HepG2 (cell line): ENCODE measurements around the gene ALOX15. TPM values are rescaled to one million over a fixed set of nuclear protein-coding genes. Genes with fewer than 3 reads are reported as not detected.

ENCODE experiments used
- ATAC-seq: fragments of 200-7000 bp; cut with Tn5 transposase; 3 replicates; pipeline ENCODE4 v1.9.1; 2020; ENCODE audit warnings: mild to moderate bottlenecking, moderate library complexity
- BruUV-seq: library from RNA; stranded (reverse); fragments of 400-500 nt; replicated peaks from 2 replicates; lab custom pipeline; 2021; lab: Mats Ljungman, UMichigan
- CTCF ChIA-PET: fragments of 300-600 bp; formaldehyde crosslinking; extraction: SDS; loops from one replicate; lab custom pipeline; 2021; ENCODE audit warnings: low total read pairs, inconsistent platforms, low intra/inter-chr PET ratio; lab: Yijun Ruan, JAX
- POLR2A ChIA-PET: fragments of 350-600 bp; sonication (Branson Sonifier 250); formaldehyde crosslinking; loops from one replicate; lab custom pipeline; 2020; ENCODE audit warnings: antibody characterized with exemption, inconsistent platforms; lab: Yijun Ruan, JAX
- DNase-seq: peaks from one replicate; pipeline ENCODE4 v3.0.0-alpha.2; 2015; ENCODE audit warnings: low spot score
- FAIRE-seq: peaks from 3 replicates; lab custom pipeline; 2011; peaks lifted over from hg19 to GRCh38; lab: Jason Lieb, UNC
- H2AFZ ChIP-seq: one replicate; pipeline ENCODE4 v1.6.1; 2011; ENCODE audit warnings: low read length, inconsistent platforms
- H3K27ac ChIP-seq: fragments of 300-600 bp; 3 replicates; pipeline ENCODE4 v1.8.0; 2011; ENCODE audit warnings: mixed run types, mild to moderate bottlenecking, mixed read lengths, low read length, inconsistent platforms; ENCODE audit not compliant: insufficient read depth; ENCODE audit errors: extremely low read length
- H3K27me3 ChIP-seq, 2 experiments: fragments of 200-600 bp in 1 of 2; 2 replicates in 1 of 2; 3 replicates in 1 of 2; pipeline versions ENCODE4 v1.6.0 to v1.8.0; 2011; ENCODE audit warnings: low read length in 2 of 2, mild to moderate bottlenecking in 2 of 2, moderate library complexity in 2 of 2, inconsistent platforms in 1 of 2; ENCODE audit not compliant: insufficient read depth in 2 of 2, control insufficient read depth in 1 of 2
- H3K36me3 ChIP-seq, 2 experiments: fragments of 200-600 bp in 1 of 2; replicated peaks in 1 of 2; 2 replicates in 1 of 2; 3 replicates in 1 of 2; pipeline versions ENCODE4 v1.5.1 to v1.8.0; 2011; ENCODE audit warnings: low read length in 2 of 2, inconsistent platforms in 1 of 2; ENCODE audit not compliant: insufficient read depth in 2 of 2, control insufficient read depth in 1 of 2
- H3K4me1 ChIP-seq: 2 replicates; pipeline ENCODE4 v1.5.1; 2012; ENCODE audit warnings: low read length, inconsistent platforms; ENCODE audit not compliant: insufficient read depth
- H3K4me2 ChIP-seq: 2 replicates; pipeline ENCODE4 v1.6.0; 2011; ENCODE audit warnings: low read depth, low read length, inconsistent platforms
- H3K4me3 ChIP-seq, 3 experiments: fragments of 200-600 bp in 1 of 3; sonication (generic), shearing (Covaris generic) in 1 of 3; replicated peaks in 1 of 3; 2 replicates each; pipeline ENCODE4 v1.5.1; 2011 to 2016; ENCODE audit warnings: low read length in 3 of 3, inconsistent platforms in 2 of 3, low read depth in 2 of 3, mild to moderate bottlenecking in 2 of 3, control low read depth in 1 of 3, mixed read lengths in 1 of 3; ENCODE audit not compliant: insufficient read depth in 1 of 3
- H3K79me2 ChIP-seq: one replicate; pipeline ENCODE4 v1.6.1; 2011; ENCODE audit warnings: low read length, inconsistent platforms; ENCODE audit not compliant: insufficient read depth
- H3K9ac ChIP-seq: 2 replicates; pipeline ENCODE4 v1.6.0; 2011; ENCODE audit warnings: mild to moderate bottlenecking, low read depth, low read length, inconsistent platforms; ENCODE audit not compliant: insufficient read depth
- H3K9me3 ChIP-seq: 2 replicates; pipeline ENCODE4 v1.5.1; 2012; ENCODE audit warnings: mild to moderate bottlenecking, low read length
- H4K20me1 ChIP-seq: 2 replicates; pipeline ENCODE4 v1.6.0; 2011; ENCODE audit warnings: inconsistent platforms, mild to moderate bottlenecking, low read length, moderate library complexity; ENCODE audit not compliant: insufficient read depth
- ATRX ChIP-seq: sonication (generic); formaldehyde crosslinking; IDR thresholded peaks from 2 replicates; pipeline ENCODE4 v1.4.0; 2020; ENCODE audit warnings: missing genetic modification reagents, borderline replicate concordance
- BCL6 ChIP-seq: IDR thresholded peaks from 2 replicates; pipeline ENCODE4 v1.6.1; 2016; ENCODE audit warnings: missing genetic modification reagents, missing compliant biosample characterization
- HIVEP1 ChIP-seq: sonication (generic); formaldehyde crosslinking; IDR thresholded peaks from 2 replicates; pipeline ENCODE4 v1.4.0; 2020; ENCODE audit warnings: mild to moderate bottlenecking, missing genetic modification reagents
- HNRNPUL1 ChIP-seq: fragments of 200-400 bp; formaldehyde crosslinking; IDR thresholded peaks from 2 replicates; pipeline ENCODE4 v1.6.1; 2017; ENCODE audit warnings: low read depth, mild to moderate bottlenecking, low read length, moderate library complexity
- IKZF1 ChIP-seq: fragments of 450-650 bp; IDR thresholded peaks from 2 replicates; pipeline ENCODE4 v1.7.1; 2016
- KLF16 ChIP-seq, 2 experiments: sonication (generic) in 1 of 2; formaldehyde crosslinking in 1 of 2; IDR thresholded peaks; 2 replicates each; pipeline versions ENCODE4 v1.6.1 to v1.8.0; 2016 to 2023; ENCODE audit warnings: missing genetic modification reagents in 2 of 2, missing compliant biosample characterization in 1 of 2
- NFRKB ChIP-seq: fragments of 450-650 bp; IDR thresholded peaks from 2 replicates; pipeline ENCODE4 v1.6.1; 2017
- RAD51 ChIP-seq: fragments of 450-650 bp; IDR thresholded peaks from 2 replicates; pipeline ENCODE4 v1.6.1; 2016; ENCODE audit warnings: borderline replicate concordance
- SP2 ChIP-seq: sonication (generic); formaldehyde crosslinking; IDR thresholded peaks from 2 replicates; pipeline ENCODE4 v1.5.1; 2020; ENCODE audit warnings: mild to moderate bottlenecking, missing genetic modification reagents
- STAG1 ChIP-seq: sonication (generic); formaldehyde crosslinking; IDR thresholded peaks from 2 replicates; pipeline ENCODE4 v1.4.0; 2020; ENCODE audit warnings: missing genetic modification reagents
- TEAD2 ChIP-seq: sonication (generic); formaldehyde crosslinking; IDR thresholded peaks from 2 replicates; pipeline ENCODE4 v1.9.0; 2021; ENCODE audit warnings: missing genetic modification reagents
- TFDP1 ChIP-seq: IDR thresholded peaks from 2 replicates; pipeline ENCODE4 v1.6.1; 2016; ENCODE audit warnings: missing compliant biosample characterization, missing genetic modification reagents, borderline replicate concordance
- ZBTB25 ChIP-seq: IDR thresholded peaks from 2 replicates; pipeline ENCODE4 v1.6.1; 2018; ENCODE audit warnings: missing genetic modification reagents
- ZNF17 ChIP-seq: sonication (generic); formaldehyde crosslinking; IDR thresholded peaks from 2 replicates; pipeline ENCODE4 v1.5.0; 2020; ENCODE audit warnings: mild to moderate bottlenecking, missing genetic modification reagents
- ZNF569 ChIP-seq: sonication (generic); formaldehyde crosslinking; IDR thresholded peaks from 2 replicates; pipeline ENCODE4 v1.5.0; 2020; ENCODE audit warnings: mild to moderate bottlenecking, missing genetic modification reagents, moderate library complexity, borderline replicate concordance
- WGBS: methylation state at CpG from one replicate; pipeline ENCODE4 v1.1.6; 2017; ENCODE audit warnings: low lambda C conversion rate; 5-methylcytosine and 5-hydroxymethylcytosine counted together
- in situ Hi-C: cut with HindIII; loops from 2 replicates; pipeline ENCODE4 v1.10.0; 2017; ENCODE audit warnings: low pct_unique_long_range_greater_than_20kb; ENCODE audit not compliant: extremely low pct_ligation_motif_present
- intact Hi-C: fragments of 100-400 bp; cut with micrococcal nuclease; formaldehyde crosslinking; loops from one replicate; pipeline ENCODE4 v1.10.0; 2022; ENCODE audit not compliant: unreplicated experiment
- polyA plus RNA-seq, 8 experiments: library from polyadenylated mRNA; depleted of rRNA in 3 of 8; stranded (reverse) in 7 of 8; unstranded in 1 of 8; fragments of >200 nt; fragmentation: Illumina TruSeq in 4 of 8; extraction: Trizol in 4 of 8; gene quantifications; 2 replicates each; pipeline versions ENCODE4 v1.2.1 to v1.2.3, GENCODE V29; 2011 to 2016; ENCODE audit warnings: low read depth in 4 of 8, missing spikeins in 1 of 8, mixed read lengths in 1 of 8; ENCODE audit not compliant: insufficient read depth in 1 of 8
- total RNA-seq, 5 experiments: library from RNA; depleted of rRNA; stranded (reverse); fragments of >200 nt; fragmentation: Illumina TruSeq; extraction: Trizol; gene quantifications; 2 replicates each; pipeline ENCODE4 v1.2.3, GENCODE V29; 2016; ENCODE audit warnings: low read depth in 1 of 5
- TF ChIP-seq, protein P1 (sequence below): sonication (generic); formaldehyde crosslinking; IDR thresholded peaks from 2 replicates; pipeline ENCODE4 v1.8.0; 2022; ENCODE audit warnings: mild to moderate bottlenecking, missing genetic modification reagents, borderline replicate concordance

Gene ALOX15
- total and polyA plus RNA-seq, 2 of the 13 experiments (the other 11 are each of a cell fraction or from before 2014, with no cell fraction given) = 0.04 TPM; not detected in 1

GRCh38 chr17:4587803-4588202 is 53.7 kb downstream of the ALOX15 start:
- FAIRE-seq (no peak), DNase-seq (no peak), ATAC-seq (no peak)
- Histone ChIP-seq H3K4me3 (no peak overlapping the region), H3K27me3 (peaks cover 0 to 26% of the 10 kb centered on the region in 2 experiments; a peak in 4 of 5 replicates), H2AFZ (no peak overlapping the region), H3K4me2 (no peak overlapping the region)
- CTCF ChIA-PET = no interaction called here
- POLR2A ChIA-PET = no interaction called here
- TF ChIP-seq TEAD2 (CRISPR knock-in tag) (no peak), NFRKB (no peak), RAD51 (no peak), BCL6 (CRISPR knock-in tag) (no peak), IKZF1 (no peak), HNRNPUL1 (no peak), ZNF569 (CRISPR knock-in tag) (no peak), ZBTB25 (CRISPR knock-in tag) (no peak), ZNF17 (CRISPR knock-in tag) (no peak), ATRX (CRISPR knock-in tag) (no peak), TFDP1 (no peak), HIVEP1 (CRISPR knock-in tag) (no peak), KLF16 (CRISPR knock-in tag; IDR thresholded peaks at IDR 0.05) (no peak), STAG1 (no peak), SP2 (CRISPR knock-in tag) (no peak)
- TF ChIP-seq, protein P1, sequence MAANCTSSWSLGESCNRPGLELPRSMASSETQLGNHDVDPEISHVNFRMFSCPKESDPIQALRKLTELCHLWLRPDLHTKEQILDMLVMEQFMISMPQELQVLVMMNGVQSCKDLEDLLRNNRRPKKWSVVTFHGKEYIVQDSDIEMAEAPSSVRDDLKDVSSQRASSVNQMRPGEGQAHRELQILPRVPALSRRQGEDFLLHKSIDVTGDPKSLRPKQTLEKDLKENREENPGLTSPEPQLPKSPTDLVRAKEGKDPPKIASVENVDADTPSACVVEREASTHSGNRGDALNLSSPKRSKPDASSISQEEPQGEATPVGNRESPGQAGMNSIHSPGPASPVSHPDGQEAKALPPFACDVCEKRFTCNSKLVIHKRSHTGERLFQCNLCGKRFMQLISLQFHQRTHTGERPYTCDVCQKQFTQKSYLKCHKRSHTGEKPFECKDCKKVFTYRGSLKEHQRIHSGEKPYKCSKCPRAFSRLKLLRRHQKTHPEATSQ (CRISPR knock-in tag) = no peak
- TF ChIP-seq, all 625 proteins: peak for 0
- in situ Hi-C loops (no loop called here), intact Hi-C loops (no loop called here)
- BruUV-seq = no TSS peak
- Histone ChIP-seq H3K4me1 (peaks cover 31% of the 10 kb centered on the region), H3K9me3 (no peaks in the 10 kb centered on the region), H4K20me1 (no peaks in the 10 kb centered on the region), H3K27ac (no peak overlapping the region), H3K9ac (no peak overlapping the region), H3K36me3 (no peaks in the 10 kb centered on the region), H3K79me2 (no peaks in the 10 kb centered on the region)
- WGBS = 56% methylated on average over 8 of the region's 9 CpGs
